Testis (tissue), 3 donors: ENCODE measurements around the gene GPR6. TPM values are rescaled to one million over a fixed set of nuclear protein-coding genes. Genes with fewer than 3 reads are reported as not detected.
A peak's percentile ranks its signal among the peaks of the same experiment; 100 is the strongest.

ENCODE experiments used
- DNase-seq: peaks from one replicate; pipeline ENCODE4 v3.0.0-alpha.2; 2019
- H3K27ac ChIP-seq, 2 donors: fragments of 200-600 bp; sonication (generic); one replicate each; pipeline ENCODE4 v1.5.1; 2019
- H3K27me3 ChIP-seq: fragments of 200-600 bp; sonication (generic); one replicate; pipeline ENCODE4 v1.5.1; 2019
- H3K36me3 ChIP-seq: fragments of 200-600 bp; sonication (generic); one replicate; pipeline ENCODE4 v1.5.1; 2017; ENCODE audit warnings: low read depth; ENCODE audit errors: missing control alignments
- H3K4me1 ChIP-seq: fragments of 200-600 bp; sonication (generic); one replicate; pipeline ENCODE4 v1.5.1; 2019
- H3K4me3 ChIP-seq, 2 donors: fragments of 200-600 bp; sonication (generic); one replicate each; pipeline ENCODE4 v1.5.1; 2017 to 2019
- H3K9me3 ChIP-seq: fragments of 200-600 bp; sonication (generic); one replicate; pipeline ENCODE4 v1.5.1; 2017
- CTCF ChIP-seq, 3 experiments: fragments of 450-650 bp in 2 of 3; fragments of 200-600 bp in 1 of 3; sonication (generic) in 1 of 3; IDR thresholded peaks; one replicate each; pipeline ENCODE4 v1.5.1; 2016 to 2019; ENCODE audit warnings: antibody characterized with exemption in 3 of 3, mild to moderate bottlenecking in 2 of 3, moderate library complexity in 1 of 3
- POLR2A ChIP-seq: fragments of 450-650 bp; IDR thresholded peaks from one replicate; pipeline ENCODE4 v1.6.1; 2017; ENCODE audit warnings: antibody characterized with exemption, mild to moderate bottlenecking, moderate library complexity
- WGBS, 2 donors: methylation state at CpG; one replicate each; pipeline ENCODE4 v1.1.5; 2018; 5-methylcytosine and 5-hydroxymethylcytosine counted together
- intact Hi-C: fragments of 100-400 bp; cut with DNase I; formaldehyde crosslinking; loops from one replicate; pipeline ENCODE4 v1.15.1; 2023; ENCODE audit warnings: low total_unique reads
- polyA plus RNA-seq: library from polyadenylated mRNA; stranded (reverse); fragments of 350-450 nt; fragmentation: Illumina TruSeq; extraction: RNeasy Lipid Tissue Mini Kit (QIAGEN cat#74804); gene quantifications from one replicate; pipeline ENCODE4 v1.2.3, GENCODE V29; 2014; ENCODE audit warnings: low read depth, low replicate concordance; ENCODE audit not compliant: insufficient read depth
- total RNA-seq, 2 donors: library from RNA; depleted of rRNA; stranded (reverse); fragments of >200 nt; gene quantifications; one replicate each; pipeline ENCODE4 v1.2.3, GENCODE V29; 2016

Gene GPR6
- total and polyA plus RNA-seq, 3 donors from 2014 or later = not detected

- WGBS, 2 donors = 11 to 13% methylated on average over 9 of the region's 9 CpGs
- DNase-seq = no peak
- Histone ChIP-seq H3K27ac (no peak overlapping the region), H3K4me1 (peaks cover 9% of the 10 kb centered on the region), H3K36me3 (no peaks in the 10 kb centered on the region), H3K9me3 (no peaks in the 10 kb centered on the region), H3K4me3 (peak overlapping the region; percentile 12 to 18), H3K27me3 (no peaks in the 10 kb centered on the region)
- intact Hi-C loops = no loop called here
- TF ChIP-seq POLR2A (no peak), CTCF (IDR thresholded peaks at IDR 0.05) (no peak)
Measured at GRCh38 chr6:109977791-109978173, 329 bp upstream of the GPR6 start.

DNA sequence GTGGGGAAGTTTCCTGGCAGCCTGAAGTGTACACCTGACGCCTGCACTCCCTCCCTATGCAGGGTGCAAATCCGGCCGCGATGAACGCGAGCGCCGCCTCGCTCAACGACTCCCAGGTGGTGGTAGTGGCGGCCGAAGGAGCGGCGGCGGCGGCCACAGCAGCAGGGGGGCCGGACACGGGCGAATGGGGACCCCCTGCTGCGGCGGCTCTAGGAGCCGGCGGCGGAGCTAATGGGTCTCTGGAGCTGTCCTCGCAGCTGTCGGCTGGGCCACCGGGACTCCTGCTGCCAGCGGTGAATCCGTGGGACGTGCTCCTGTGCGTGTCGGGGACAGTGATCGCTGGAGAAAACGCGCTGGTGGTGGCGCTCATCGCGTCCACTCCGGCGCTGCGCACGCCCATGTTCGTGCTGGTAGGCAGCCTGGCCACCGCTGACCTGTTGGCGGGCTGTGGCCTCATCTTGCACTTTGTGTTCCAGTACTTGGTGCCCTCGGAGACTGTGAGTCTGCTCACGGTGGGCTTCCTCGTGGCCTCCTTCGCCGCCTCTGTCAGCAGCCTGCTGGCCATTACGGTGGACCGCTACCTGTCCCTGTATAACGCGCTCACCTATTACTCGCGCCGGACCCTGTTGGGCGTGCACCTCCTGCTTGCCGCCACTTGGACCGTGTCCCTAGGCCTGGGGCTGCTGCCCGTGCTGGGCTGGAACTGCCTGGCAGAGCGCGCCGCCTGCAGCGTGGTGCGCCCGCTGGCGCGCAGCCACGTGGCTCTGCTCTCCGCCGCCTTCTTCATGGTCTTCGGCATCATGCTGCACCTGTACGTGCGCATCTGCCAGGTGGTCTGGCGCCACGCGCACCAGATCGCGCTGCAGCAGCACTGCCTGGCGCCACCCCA lies 1.2 kb downstream of the GPR6 start:
- Histone ChIP-seq H3K36me3 (no peaks in the 10 kb centered on the region), H3K4me3 (peak overlapping the region in 1 of 2 donors; percentile 20), H3K27me3 (no peaks in the 10 kb centered on the region), H3K9me3 (no peaks in the 10 kb centered on the region), H3K4me1 (peaks cover 9% of the 10 kb centered on the region), H3K27ac (no peak overlapping the region)
- DNase-seq = no peak
- intact Hi-C loops = no loop called here
- TF ChIP-seq CTCF (IDR thresholded peaks at IDR 0.05) (no peak), POLR2A (no peak)
- WGBS, 2 donors = 3 to 5% methylated on average over 54 to 81 of the region's 81 CpGs

DNA sequence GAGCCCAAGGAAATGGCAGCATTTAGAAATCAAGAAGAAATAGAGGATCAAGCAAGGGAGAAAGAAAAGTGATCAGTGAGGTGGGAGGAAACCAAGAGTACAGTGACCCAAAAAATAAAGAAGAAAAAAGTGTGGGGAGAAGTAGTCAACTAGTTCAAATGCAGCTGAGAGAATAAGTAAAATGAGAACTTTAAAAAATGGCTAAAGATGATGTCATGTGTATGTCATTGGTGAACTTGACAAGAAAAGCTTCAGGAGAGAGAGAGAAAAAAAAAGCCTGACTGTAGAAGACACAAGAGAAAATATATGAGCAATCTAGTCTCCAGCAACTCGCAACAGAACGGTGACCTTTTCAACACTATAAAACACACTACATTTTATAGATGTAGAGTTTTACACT lies 6.3 kb downstream of the GPR6 start:
- Histone ChIP-seq H3K4me3 (no peak overlapping the region), H3K27ac (no peak overlapping the region), H3K27me3 (no peaks in the 10 kb centered on the region), H3K9me3 (no peaks in the 10 kb centered on the region), H3K4me1 (no peaks in the 10 kb centered on the region), H3K36me3 (no peaks in the 10 kb centered on the region)
- no peak for DNase-seq
- intact Hi-C loops = no loop called here
- TF ChIP-seq POLR2A (no peak), CTCF (IDR thresholded peaks at IDR 0.05) (no peak)
- 86 to 93% methylated on average over 2 of the region's 2 CpGs for WGBS, 2 donors

DNA sequence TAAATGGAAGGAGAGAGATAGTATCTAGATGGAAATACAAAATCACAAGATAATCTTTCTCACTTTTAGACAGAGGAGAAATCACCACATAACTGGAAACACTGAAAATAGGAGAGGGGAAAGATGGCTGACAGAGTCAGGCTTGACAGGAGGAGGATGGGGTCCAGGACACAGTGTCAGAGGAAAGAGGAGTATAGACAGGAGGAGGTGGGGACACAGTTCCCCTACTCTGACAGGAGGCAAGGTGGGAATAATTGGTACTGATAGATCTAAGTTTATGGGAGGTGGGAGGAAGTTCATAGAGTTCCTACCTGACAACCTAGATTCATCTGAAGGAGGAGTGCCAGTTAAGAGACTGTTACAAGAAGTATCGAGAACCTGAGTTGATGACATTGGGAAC lies 9.1 kb downstream of the GPR6 start:
- no peaks in the 10 kb centered on the region for H3K27me3 ChIP-seq
- intact Hi-C loops = no loop called here
- no peaks in the 10 kb centered on the region for H3K9me3 ChIP-seq
- 76 to 78% methylated on average over 1 of the region's 1 CpG for WGBS, 2 donors
- H3K4me1 ChIP-seq = no peaks in the 10 kb centered on the region
- no peak overlapping the region for H3K4me3 ChIP-seq
- DNase-seq = no peak
- no peak for TF ChIP-seq CTCF (IDR thresholded peaks at IDR 0.05)
- no peak for TF ChIP-seq POLR2A
- H3K27ac ChIP-seq = no peak overlapping the region
- H3K36me3 ChIP-seq = no peaks in the 10 kb centered on the region
